ENCODE results near the gene BAZ1A.
A peak's percentile ranks its signal among the peaks of the same experiment; 100 is the strongest.
"Not testable (repeated sequence)": the region's sequence is repeated elsewhere in the genome, so short reads cannot be mapped to it uniquely, and the experiment has no call there.

BAZ1A gene

DNA sequence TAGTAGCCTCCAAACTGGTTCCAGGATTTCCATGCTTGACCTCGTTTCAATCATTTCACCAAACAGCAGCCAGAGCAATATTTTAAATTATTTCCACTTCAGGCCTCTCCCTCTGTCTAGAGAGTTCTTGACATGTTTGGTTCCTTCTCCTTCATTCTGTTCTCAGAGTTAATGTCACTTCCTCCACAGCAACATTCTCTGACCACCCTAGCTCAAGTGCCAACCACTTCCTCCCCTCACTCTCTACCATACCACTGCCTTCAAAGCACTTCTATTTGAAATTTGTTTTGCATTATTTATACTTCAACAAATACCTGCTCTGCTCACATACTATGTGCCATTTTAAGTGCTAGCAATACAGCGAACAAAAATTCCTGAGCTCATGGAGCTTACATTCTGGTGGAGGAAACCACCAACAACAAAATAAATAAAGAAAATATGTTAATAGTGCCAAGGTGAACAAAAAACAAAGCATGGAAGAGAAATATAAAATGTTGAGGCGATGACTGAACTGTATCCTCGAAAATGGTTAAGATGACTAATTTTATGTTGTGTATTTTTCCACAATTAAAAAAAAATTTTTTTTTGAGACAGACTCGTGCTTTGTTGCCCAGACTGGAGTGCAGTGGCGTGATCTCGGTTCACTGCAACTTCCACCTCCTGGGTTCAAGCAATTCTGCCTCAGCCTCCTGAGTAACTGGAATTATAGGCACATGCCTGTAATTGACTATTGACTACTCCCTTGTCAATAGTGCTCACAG, 17.3 kb downstream of the BAZ1A start:
- DNase-seq (ENCODE audit: low spot score), result no peak

- DNase-seq (ENCODE audit: low spot score), result no peak
These were observed 22.1 kb downstream of the BAZ1A start for GRCh38 chr14:34853041-34853440.

GRCh38 chr14:34851395-34851794, 23.8 kb downstream of the BAZ1A start:
- no peak for DNase-seq (ENCODE audit: low spot score)

GRCh38 chr14:34845869-34846268, 29.3 kb downstream of the BAZ1A start:
- no peak for DNase-seq (ENCODE audit: low spot score)

DNA sequence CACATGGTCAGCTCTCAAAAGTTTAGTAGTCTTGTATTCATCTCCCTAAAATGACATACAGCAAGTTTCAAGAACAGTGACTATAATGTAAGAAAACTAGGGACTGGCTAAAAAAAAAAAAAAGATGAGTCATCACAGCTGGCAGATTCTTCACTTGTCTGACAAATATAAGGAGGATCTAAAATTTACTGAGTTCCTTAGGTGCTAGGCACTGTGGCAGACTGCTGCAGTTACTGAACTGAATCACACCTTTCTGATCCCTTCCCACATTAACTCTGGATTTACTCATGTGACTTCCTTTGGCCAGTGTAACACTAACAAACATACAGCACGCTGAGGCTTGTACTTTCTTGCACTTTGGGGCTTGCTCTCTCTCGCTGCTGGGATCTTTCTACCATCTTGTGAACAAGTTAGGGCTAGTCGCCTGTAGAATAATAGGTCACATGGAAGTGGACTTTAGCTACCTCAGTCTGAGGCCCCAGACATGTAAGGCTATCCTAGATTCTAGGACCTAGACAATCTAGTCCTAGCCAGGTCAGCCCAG, 32.1 kb downstream of the BAZ1A start:
- peak; percentile 30 for DNase-seq (ENCODE audit: low spot score)

GRCh38 chr14:34837801-34838322, 37.3 kb downstream of the BAZ1A start:
- DNase-seq (ENCODE audit: low spot score), result no peak

DNA sequence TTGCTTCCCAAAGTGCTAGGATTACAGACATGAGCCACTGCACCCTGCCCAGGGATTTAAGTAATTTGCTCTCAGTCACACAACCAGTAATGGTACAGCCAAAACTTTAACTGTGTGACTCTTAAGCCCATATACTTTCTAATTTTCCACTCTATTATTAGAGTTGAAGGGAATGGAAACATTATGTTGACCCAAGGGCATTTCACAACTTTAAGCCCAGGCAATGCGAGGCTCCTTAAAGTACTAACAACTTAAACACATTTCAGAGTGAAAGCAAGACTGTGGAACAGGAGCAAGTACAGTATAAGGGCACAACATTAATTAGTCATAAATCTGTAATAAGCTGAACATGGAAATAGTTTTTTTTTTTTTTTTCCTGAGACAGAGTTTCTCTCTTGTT, 39.8 kb downstream of the BAZ1A start:
- no peak for DNase-seq (ENCODE audit: low spot score)

GRCh38 chr14:34833549-34834523, 41.3 kb downstream of the BAZ1A start:
- no peak for DNase-seq (ENCODE audit: low spot score)

GRCh38 chr14:34826661-34827060, 48.5 kb downstream of the BAZ1A start:
- DNase-seq (ENCODE audit: low spot score), result no peak

GRCh38 chr14:34824826-34825225, 50.3 kb downstream of the BAZ1A start:
- DNase-seq (ENCODE audit: low spot score), result no peak

GRCh38 chr14:34824256-34824655, 50.9 kb downstream of the BAZ1A start:
- no peak for DNase-seq (ENCODE audit: low spot score)

- DNase-seq (ENCODE audit: low spot score), result no peak
These were observed 57.4 kb downstream of the BAZ1A start for GRCh38 chr14:34817768-34818167.

DNA sequence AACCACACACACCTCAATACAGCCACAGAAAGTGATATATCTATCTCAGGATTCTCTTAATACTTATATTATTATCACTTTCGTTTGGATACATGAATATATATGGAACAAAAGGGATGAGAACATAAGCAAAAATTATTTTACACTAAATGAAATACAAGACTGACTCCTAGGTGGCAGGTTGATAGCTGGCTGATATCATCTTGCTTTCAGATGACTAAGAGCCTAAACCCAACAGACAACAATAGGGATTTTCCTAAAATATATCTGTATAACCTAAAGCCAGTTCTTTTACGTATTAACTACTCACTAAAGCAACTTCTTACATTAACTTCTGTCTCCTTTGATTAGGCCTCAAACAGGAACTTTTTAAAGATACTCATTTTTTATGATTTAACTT, 65.1 kb downstream of the BAZ1A start:
- no peak for DNase-seq (ENCODE audit: low spot score)

DNA sequence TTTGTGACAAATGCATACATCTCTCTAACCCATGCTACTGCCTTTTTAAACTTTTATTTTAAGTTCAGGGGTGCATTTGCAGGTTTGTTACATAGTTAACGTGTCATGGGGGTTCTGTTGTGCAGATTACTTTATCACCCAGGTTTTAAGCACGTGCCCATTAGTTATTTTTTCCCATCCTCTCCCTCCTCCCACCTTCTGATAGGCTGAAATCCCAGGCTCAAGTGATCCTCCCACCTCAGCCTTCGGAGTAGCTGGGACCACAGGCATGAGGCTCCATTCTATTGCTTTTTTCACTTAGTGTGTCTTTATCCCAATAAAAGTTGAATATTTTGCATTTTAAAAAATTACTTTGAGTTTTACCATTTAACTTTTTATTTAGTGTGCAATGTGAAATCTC, 68.9 kb downstream of the BAZ1A start:
- no peak for DNase-seq (ENCODE audit: low spot score)

- DNase-seq (ENCODE audit: low spot score), result no peak
These were observed 70.2 kb downstream of the BAZ1A start for GRCh38 chr14:34804933-34805332.

DNA sequence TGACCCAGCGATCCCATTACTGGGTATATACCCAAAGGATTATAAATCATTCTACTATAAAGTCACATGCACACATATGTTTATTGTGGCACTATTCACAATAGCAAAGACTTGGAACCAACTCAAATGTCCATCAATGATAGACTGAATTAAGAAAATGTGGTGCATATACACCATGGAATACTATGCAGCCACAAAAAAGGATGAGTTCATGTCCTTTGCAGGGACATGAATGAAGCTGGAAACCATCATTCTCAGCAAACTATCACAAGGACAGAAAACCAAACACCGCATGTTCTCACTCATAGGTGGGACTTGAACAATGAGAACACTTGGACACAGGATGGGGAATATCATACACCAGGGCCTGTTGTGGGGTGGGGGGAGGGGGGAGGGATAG, 76.3 kb downstream of the BAZ1A start:
- DNase-seq (ENCODE audit: low spot score), result not testable (repeated sequence)

DNA sequence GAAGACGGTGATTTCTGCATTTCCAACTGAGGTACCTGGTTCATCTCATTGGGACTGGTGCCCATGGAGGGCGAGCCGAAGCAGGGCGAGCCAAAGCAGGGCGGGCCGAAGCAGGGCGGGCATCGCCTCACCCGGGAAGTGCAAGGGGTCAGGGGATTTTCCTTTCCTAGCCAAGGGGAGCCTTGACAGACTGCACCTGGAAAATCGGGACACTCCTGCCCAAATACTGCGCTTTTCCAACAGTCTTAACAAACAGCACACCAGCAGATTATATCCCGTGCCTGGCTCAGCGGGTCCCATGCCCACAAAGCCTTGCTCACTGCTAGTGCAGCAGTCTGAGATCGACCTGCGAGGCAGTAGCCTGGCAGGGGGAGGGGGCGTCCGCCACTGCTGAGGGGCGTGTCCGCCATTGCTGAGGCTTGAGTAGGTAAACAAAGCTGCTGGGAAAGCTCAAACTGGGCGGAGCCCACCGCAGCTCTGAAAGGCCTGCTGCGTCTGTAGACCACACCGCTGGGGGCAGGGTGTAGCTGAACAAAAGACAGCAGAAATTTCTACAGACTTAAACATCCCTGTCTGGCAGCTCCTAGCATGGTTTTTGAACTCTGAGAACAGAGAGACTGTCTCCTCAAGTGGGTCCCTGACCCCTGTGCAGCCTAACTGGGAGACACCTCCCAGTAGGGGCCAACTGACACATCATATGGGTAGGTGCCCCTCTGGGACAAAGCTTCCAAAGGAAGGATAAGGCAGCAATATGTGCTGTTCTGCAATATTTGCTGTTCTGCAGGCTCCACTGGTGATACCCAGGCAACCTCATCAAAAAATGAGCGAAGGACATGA, 77.2 kb downstream of the BAZ1A start:
- no peak for DNase-seq (ENCODE audit: low spot score)

DNA sequence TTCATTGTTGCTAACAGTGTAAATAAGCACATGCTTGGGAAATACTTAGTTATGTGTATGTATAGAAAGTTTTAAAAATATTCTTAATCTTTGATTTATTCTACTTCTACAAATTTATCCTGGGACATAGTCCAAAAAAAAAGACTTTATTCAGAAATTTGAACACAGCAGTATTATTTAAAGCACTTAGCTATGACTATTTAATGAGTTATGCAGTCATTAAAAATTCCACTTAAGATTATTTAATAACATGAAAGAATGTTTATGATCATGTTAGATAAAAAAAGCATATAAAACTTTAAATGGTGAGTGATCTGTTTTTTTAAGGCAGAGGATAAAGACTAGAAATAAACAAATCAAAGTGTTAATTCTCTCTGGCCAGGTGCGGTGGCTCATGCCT, 78.3 kb downstream of the BAZ1A start:
- DNase-seq (ENCODE audit: low spot score), result no peak

DNA sequence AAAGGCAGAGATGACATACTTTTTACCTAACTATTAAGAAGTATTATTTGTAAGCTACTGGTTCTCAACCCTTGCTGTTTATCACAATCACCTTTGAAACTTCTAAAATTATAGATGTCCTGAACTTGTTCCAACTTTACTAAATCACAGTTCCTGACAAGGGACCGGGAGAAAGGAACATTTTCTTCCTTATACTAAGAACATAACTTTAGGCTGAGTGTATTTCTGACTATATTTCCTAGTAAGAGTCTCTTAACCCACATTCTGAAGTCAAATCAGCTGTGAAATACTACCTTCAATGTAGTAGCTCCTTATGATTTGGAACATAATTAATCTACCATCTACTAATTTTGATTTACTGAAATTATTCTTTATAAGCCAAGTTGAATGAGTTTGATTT, 80.2 kb downstream of the BAZ1A start:
- DNase-seq (ENCODE audit: low spot score), result no peak

- no peak for DNase-seq (ENCODE audit: low spot score)
These were observed 80.9 kb downstream of the BAZ1A start for GRCh38 chr14:34794217-34794616.

DNA sequence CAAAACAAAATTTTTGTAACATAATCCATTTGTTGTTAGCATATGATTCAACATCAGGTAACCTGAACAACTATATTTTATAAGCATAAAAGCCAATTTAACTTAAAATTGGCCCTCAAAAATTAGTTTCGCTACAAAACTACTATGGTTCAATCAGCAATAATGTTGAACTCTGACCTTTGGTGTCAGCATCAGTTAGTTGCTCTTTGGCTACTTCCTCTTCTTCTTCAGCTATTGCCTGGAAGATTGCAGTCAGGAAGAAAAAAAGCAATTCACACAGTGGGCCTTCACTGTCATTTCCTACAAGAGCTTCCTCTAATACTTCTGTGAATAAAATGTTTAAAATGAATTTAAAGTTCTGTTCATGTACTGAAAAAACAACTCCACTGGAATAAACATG, 82.6 kb downstream of the BAZ1A start:
- DNase-seq (ENCODE audit: low spot score), result no peak
